GM23338 (cell line): ENCODE results near the gene FEN1. TPM values are rescaled to one million over a fixed set of nuclear protein-coding genes. Genes with fewer than 3 reads are reported as not detected.

Experiments used
- ATAC-seq: fragments of 200-7000 bp; cut with Tn5 transposase; 3 replicates; pipeline ENCODE4 v1.9.1; 2020
- DNase-seq: peaks from one replicate; pipeline ENCODE4 v3.0.0-alpha.2; 2015; ENCODE audit warnings: low spot score
- H2AFZ ChIP-seq: fragments of 200-600 bp; sonication (generic); 2 replicates; pipeline ENCODE4 v1.8.0; 2016; ENCODE audit warnings: antibody characterized with exemption, mild to moderate bottlenecking, moderate library complexity
- H3F3A ChIP-seq: fragments of 200-600 bp; sonication (generic); replicated peaks from 2 replicates; pipeline ENCODE4 v1.8.0; 2017; ENCODE audit warnings: antibody characterized with exemption, mixed run types, low read depth
- H3K27ac ChIP-seq: fragments of 200-600 bp; sonication (generic); 2 replicates; pipeline ENCODE4 v1.6.1; 2016; ENCODE audit warnings: low read depth
- H3K27me3 ChIP-seq: fragments of 200-600 bp; sonication (generic); 2 replicates; pipeline ENCODE4 v1.8.0; 2016; ENCODE audit warnings: mild to moderate bottlenecking, mixed run types, moderate library complexity; ENCODE audit not compliant: insufficient read depth
- H3K36me3 ChIP-seq: fragments of 200-600 bp; sonication (generic); 2 replicates; pipeline ENCODE4 v1.8.0; 2016; ENCODE audit warnings: mild to moderate bottlenecking; ENCODE audit not compliant: insufficient read depth
- H3K4me1 ChIP-seq: fragments of 200-600 bp; sonication (generic); 2 replicates; pipeline ENCODE4 v1.8.0; 2016; ENCODE audit warnings: mild to moderate bottlenecking, moderate library complexity; ENCODE audit not compliant: insufficient read depth
- H3K4me2 ChIP-seq: fragments of 200-600 bp; sonication (generic); 2 replicates; pipeline ENCODE4 v1.7.1; 2017; ENCODE audit warnings: mixed run types
- H3K4me3 ChIP-seq: fragments of 200-600 bp; sonication (generic); 2 replicates; pipeline ENCODE4 v1.6.1; 2016; ENCODE audit warnings: mixed run types
- H3K79me2 ChIP-seq: fragments of 200-600 bp; sonication (generic); replicated peaks from 2 replicates; pipeline ENCODE4 v1.8.0; 2017; ENCODE audit warnings: mild to moderate bottlenecking; ENCODE audit not compliant: insufficient read depth
- H3K9me2 ChIP-seq: fragments of 200-600 bp; sonication (generic); 2 replicates; pipeline ENCODE4 v1.8.0; 2017; ENCODE audit not compliant: insufficient read depth
- H4K20me1 ChIP-seq: fragments of 200-600 bp; sonication (generic); replicated peaks from 2 replicates; pipeline ENCODE4 v1.8.0; 2017; ENCODE audit warnings: mild to moderate bottlenecking; ENCODE audit not compliant: insufficient read depth
- H3K27ac Mint-ChIP-seq: 2 replicates; pipeline ENCODE4 v1.8.0; 2020; ENCODE audit warnings: inconsistent platforms, mild to moderate bottlenecking, moderate library complexity, mixed read lengths
- H3K27me3 Mint-ChIP-seq: 3 replicates; pipeline ENCODE4 v1.8.0; 2022; ENCODE audit warnings: low read depth, mild to moderate bottlenecking, moderate library complexity, mixed read lengths, inconsistent platforms; ENCODE audit not compliant: insufficient read depth, poor library complexity
- H3K36me3 Mint-ChIP-seq: 3 replicates; pipeline ENCODE4 v1.8.0; 2021; ENCODE audit warnings: low read depth, mild to moderate bottlenecking, inconsistent platforms, moderate library complexity, mixed read lengths
- H3K4me1 Mint-ChIP-seq: 3 replicates; pipeline ENCODE4 v1.8.0; 2020; ENCODE audit warnings: mild to moderate bottlenecking, inconsistent platforms, mixed read lengths
- H3K4me3 Mint-ChIP-seq: 3 replicates; pipeline ENCODE4 v1.8.0; 2021; ENCODE audit warnings: moderate library complexity, mild to moderate bottlenecking, inconsistent platforms, mixed read lengths
- H3K9me3 Mint-ChIP-seq: 3 replicates; pipeline ENCODE4 v1.8.0; 2020; ENCODE audit warnings: moderate library complexity, mild to moderate bottlenecking, inconsistent platforms, mixed read lengths
- CREB1 ChIP-seq: fragments of 250-450 bp; sonication (Bioruptor Pico); IDR thresholded peaks from 2 replicates; pipeline ENCODE4 v1.5.0; 2020; ENCODE audit warnings: low read depth, mild to moderate bottlenecking, moderate library complexity
- CTCF ChIP-seq, 2 experiments: fragments of 200-600 bp in 1 of 2; sonication (generic) in 1 of 2; conservative IDR thresholded peaks; 2 replicates each; pipeline versions ENCODE4 v1.5.1 to v1.6.1; 2016 to 2017; ENCODE audit warnings: antibody characterized with exemption in 2 of 2, low read depth in 2 of 2, mild to moderate bottlenecking in 2 of 2, moderate library complexity in 1 of 2
- ETS1 ChIP-seq: IDR thresholded peaks from 2 replicates; pipeline ENCODE4 v1.6.1; 2016; ENCODE audit warnings: antibody characterized with exemption
- EZH2 ChIP-seq: fragments of 200-600 bp; sonication (generic); IDR thresholded peaks from one replicate; pipeline ENCODE4 v1.8.0; 2017; ENCODE audit warnings: antibody characterized with exemption, mild to moderate bottlenecking, low read depth; ENCODE audit not compliant: unreplicated experiment
- EZH2phosphoT487 ChIP-seq: fragments of 200-600 bp; sonication (generic); IDR thresholded peaks from one replicate; pipeline ENCODE4 v1.8.1; 2018; ENCODE audit warnings: antibody characterized with exemption; ENCODE audit not compliant: unreplicated experiment
- JUNB ChIP-seq: IDR thresholded peaks from one replicate; pipeline ENCODE4 v1.6.1; 2016; ENCODE audit warnings: antibody characterized with exemption; ENCODE audit not compliant: unreplicated experiment
- NANOG ChIP-seq: IDR thresholded peaks from 2 replicates; pipeline ENCODE4 v1.6.1; 2016; ENCODE audit warnings: antibody characterized with exemption, borderline replicate concordance
- POLR2AphosphoS5 ChIP-seq: IDR thresholded peaks from 2 replicates; pipeline ENCODE4 v1.6.1; 2016; ENCODE audit warnings: antibody characterized with exemption, low read depth
- REST ChIP-seq: IDR thresholded peaks from one replicate; pipeline ENCODE4 v1.6.1; 2018; ENCODE audit warnings: antibody characterized with exemption; ENCODE audit not compliant: unreplicated experiment
- STAT1 ChIP-seq: IDR thresholded peaks from one replicate; pipeline ENCODE4 v1.6.1; 2016; ENCODE audit warnings: antibody characterized with exemption; ENCODE audit not compliant: unreplicated experiment
- ZNF114 ChIP-seq: fragments of 250-450 bp; sonication (Bioruptor Pico); IDR thresholded peaks from 2 replicates; pipeline ENCODE4 v1.5.0; 2020; ENCODE audit warnings: mild to moderate bottlenecking, moderate library complexity
- ZNF331 ChIP-seq: fragments of 250-450 bp; sonication (Bioruptor Pico); IDR thresholded peaks from 2 replicates; pipeline ENCODE4 v1.5.0; 2020; ENCODE audit warnings: low read depth, mild to moderate bottlenecking, moderate library complexity
- ZNF462 ChIP-seq: fragments of 250-450 bp; sonication (Bioruptor Pico); IDR thresholded peaks from 2 replicates; pipeline ENCODE4 v1.5.0; 2020; ENCODE audit warnings: mild to moderate bottlenecking, moderate library complexity
- polyA plus RNA-seq: library from polyadenylated mRNA; unstranded; fragments of >200 nt; fragmentation: Nextera tagmentation; extraction: Ambion mirVana; gene quantifications from 2 replicates; pipeline ENCODE4 v1.2.1, GENCODE V29; 2016
- total RNA-seq: library from RNA; depleted of rRNA; stranded (reverse); fragments of >200 nt; shearing (Covaris generic); gene quantifications from 2 replicates; pipeline ENCODE4 v1.2.3, GENCODE V29; 2014

FEN1 gene
- total and polyA plus RNA-seq, 2 experiments from 2014 or later, result 85.1 to 89.0 TPM

GRCh38 chr11:61833926-61834277 lies 41.2 kb downstream of the FEN1 start:
- ATAC-seq (peak; percentile 38), DNase-seq (peak; percentile 56)
- Histone ChIP-seq H2AFZ (no peak overlapping the region), H3K4me3 (peak overlapping the region; percentile 28; the same call in 1 of the 2 replicates), H3K79me2 (peaks cover 85% of the 10 kb centered on the region), H3F3A (peaks cover 48% of the 10 kb centered on the region), H4K20me1 (peaks cover 54% of the 10 kb centered on the region), H3K36me3 (peaks cover 9% of the 10 kb centered on the region), H3K9me2 (no peaks in the 10 kb centered on the region), H3K27ac (peak overlapping the region; percentile 97), H3K4me1 (peaks cover 64% of the 10 kb centered on the region), H3K27me3 (no peaks in the 10 kb centered on the region), H3K4me2 (peak overlapping the region; percentile 100)
- H3K27ac Mint-ChIP-seq, result peak overlapping the region; percentile 96
- H3K4me1 Mint-ChIP-seq, result peaks cover 66% of the 10 kb centered on the region
- peak overlapping the region; percentile 53; the same call in 1 of the 3 replicates for H3K4me3 Mint-ChIP-seq
- H3K36me3 Mint-ChIP-seq, result peaks cover 54% of the 10 kb centered on the region
- TF ChIP-seq REST, result no peak
- TF ChIP-seq CREB1 (CRISPR knock-in tag), result no peak
- no peak for TF ChIP-seq ZNF331 (CRISPR knock-in tag)
- TF ChIP-seq EZH2phosphoT487, result no peak
- TF ChIP-seq STAT1, result no peak
- TF ChIP-seq ZNF114 (CRISPR knock-in tag), result no peak
- TF ChIP-seq NANOG, result no peak
- no peak for TF ChIP-seq CTCF (conservative IDR thresholded peaks at IDR 0.05; ENCODE audit: low read depth in 2 of 2)
- TF ChIP-seq ETS1, result no peak
- TF ChIP-seq POLR2AphosphoS5, result no peak; the same call in 1 of the 2 replicates
- no peak for TF ChIP-seq EZH2
- no peak for TF ChIP-seq ZNF462
- TF ChIP-seq JUNB, result no peak
- H3K9me3 Mint-ChIP-seq, result no peaks in the 10 kb centered on the region
- peaks cover 17% of the 10 kb centered on the region for H3K27me3 Mint-ChIP-seq
